Endothelial cell of umbilical vein (primary cell): ENCODE measurements around the gene PRRC2A. TPM values are rescaled to one million over a fixed set of nuclear protein-coding genes. Genes with fewer than 3 reads are reported as not detected.
"Not testable (repeated sequence)": the region's sequence is repeated elsewhere in the genome, so short reads cannot be mapped to it uniquely, and the experiment has no call there.

Experiments
- BruUV-seq: library from RNA; stranded (reverse); fragments of 400-500 nt; replicated peaks from 2 replicates; lab custom pipeline; 2021; lab: Mats Ljungman, UMichigan
- CTCF ChIA-PET: fragments of 300-600, 350-600 bp; sonication (Branson Sonifier 250); formaldehyde crosslinking; loops from one replicate; lab custom pipeline; 2021; ENCODE audit warnings: antibody characterized with exemption, inconsistent platforms; lab: Charles Lee
- POLR2A ChIA-PET: fragments of 300-600, 350-600 bp; sonication (Branson Sonifier 250); formaldehyde crosslinking; loops from one replicate; lab custom pipeline; 2021; ENCODE audit warnings: antibody characterized with exemption, inconsistent platforms; lab: Charles Lee
- DNase-seq: peaks from one replicate; pipeline ENCODE4 v3.0.0-alpha.2; 2011; ENCODE audit warnings: low read depth, low spot score
- FAIRE-seq: peaks from 2 replicates; lab custom pipeline; 2011; peaks lifted over from hg19 to GRCh38; lab: Jason Lieb, UNC
- H2AFZ ChIP-seq: 2 replicates; pipeline ENCODE4 v1.6.0; 2012; ENCODE audit warnings: low read depth, low read length, control low read depth, inconsistent platforms
- H3K27ac ChIP-seq: 2 replicates; pipeline ENCODE4 v1.5.1; 2011; ENCODE audit warnings: low read depth, mild to moderate bottlenecking, control low read depth, low read length, moderate library complexity; ENCODE audit not compliant: insufficient read depth
- H3K27me3 ChIP-seq, 2 experiments: 2 replicates each; pipeline versions ENCODE4 v1.6.0 to v1.6.1; 2011; ENCODE audit warnings: low read length in 2 of 2, mixed read lengths in 1 of 2; ENCODE audit not compliant: control insufficient read depth in 2 of 2, insufficient read depth in 2 of 2
- H3K36me3 ChIP-seq, 2 experiments: 2 replicates in 1 of 2; 3 replicates in 1 of 2; pipeline ENCODE4 v1.5.1; 2011; ENCODE audit warnings: low read length in 2 of 2, mild to moderate bottlenecking in 1 of 2, moderate library complexity in 1 of 2; ENCODE audit not compliant: control insufficient read depth in 2 of 2, insufficient read depth in 2 of 2; ENCODE audit errors: extremely low read depth in 1 of 2
- H3K4me1 ChIP-seq: 3 replicates; pipeline ENCODE4 v1.5.1; 2011; ENCODE audit warnings: mild to moderate bottlenecking, low read length; ENCODE audit not compliant: control insufficient read depth, insufficient read depth; ENCODE audit errors: extremely low read depth
- H3K4me2 ChIP-seq: 2 replicates; pipeline ENCODE4 v1.6.1; 2011; ENCODE audit warnings: low read length, control low read depth, mixed read lengths; ENCODE audit not compliant: insufficient read depth
- H3K4me3 ChIP-seq, 3 experiments: fragments of 200-600 bp in 1 of 3; sonication (generic), shearing (Covaris generic) in 1 of 3; replicated peaks in 1 of 3; 2 replicates each; pipeline ENCODE4 v1.5.1; 2011 to 2016; ENCODE audit warnings: control low read depth in 3 of 3, low read length in 3 of 3, mild to moderate bottlenecking in 2 of 3, inconsistent platforms in 1 of 3, low read depth in 1 of 3, moderate library complexity in 1 of 3; ENCODE audit not compliant: insufficient read depth in 1 of 3
- H3K79me2 ChIP-seq: 2 replicates; pipeline ENCODE4 v1.6.0; 2012; ENCODE audit warnings: low read length, inconsistent platforms; ENCODE audit not compliant: control insufficient read depth, insufficient read depth
- H3K9ac ChIP-seq: replicated peaks from 2 replicates; pipeline ENCODE3; 2011; ENCODE audit warnings: low read length, control low read depth; ENCODE audit not compliant: insufficient read depth; ENCODE audit errors: extremely low read depth
- H3K9me1 ChIP-seq: replicated peaks from 3 replicates; pipeline ENCODE4 v1.6.0; 2011; ENCODE audit warnings: mild to moderate bottlenecking, low read length; ENCODE audit not compliant: control insufficient read depth, insufficient read depth; ENCODE audit errors: extremely low read depth
- H3K9me3 ChIP-seq: replicated peaks from 2 replicates; pipeline ENCODE4 v1.5.1; 2012; ENCODE audit warnings: low read length, inconsistent platforms; ENCODE audit not compliant: control insufficient read depth, insufficient read depth
- H4K20me1 ChIP-seq: replicated peaks from 2 replicates; pipeline ENCODE3; 2011; ENCODE audit warnings: mild to moderate bottlenecking, low read length; ENCODE audit not compliant: control insufficient read depth, insufficient read depth; ENCODE audit errors: extremely low read depth
- EZH2 ChIP-seq: IDR thresholded peaks from 2 replicates; pipeline ENCODE4 v1.6.1; 2012; ENCODE audit warnings: borderline replicate concordance, low read depth, mild to moderate bottlenecking, moderate library complexity, low read length, inconsistent platforms; ENCODE audit not compliant: severe bottlenecking
- FOS ChIP-seq: IDR thresholded peaks from 2 replicates; pipeline ENCODE4 v1.6.1; 2011; ENCODE audit warnings: mild to moderate bottlenecking, low read length, moderate library complexity, borderline replicate concordance; ENCODE audit not compliant: insufficient read depth
- GATA2 ChIP-seq: IDR thresholded peaks from 2 replicates; pipeline ENCODE4 v1.7.0; 2011; ENCODE audit warnings: low read depth, mild to moderate bottlenecking, moderate library complexity, mixed read lengths, low read length; ENCODE audit not compliant: insufficient read length, insufficient read depth
- JUN ChIP-seq: IDR thresholded peaks from 2 replicates; pipeline ENCODE4 v1.6.1; 2011; ENCODE audit warnings: borderline replicate concordance, low read depth; ENCODE audit not compliant: insufficient read length, insufficient read depth
- MYC ChIP-seq: IDR thresholded peaks from one replicate; pipeline ENCODE4 v1.6.1; 2011; ENCODE audit warnings: mild to moderate bottlenecking, low read depth, low read length
- POLR2A ChIP-seq: IDR thresholded peaks from 2 replicates; pipeline ENCODE4 v1.6.1; 2012; ENCODE audit warnings: low read depth, mild to moderate bottlenecking, control low read depth, low read length
- POLR2AphosphoS5 ChIP-seq: IDR thresholded peaks from 2 replicates; pipeline ENCODE4 v1.6.1; 2012; ENCODE audit warnings: low read depth, mild to moderate bottlenecking, control low read depth, low read length, moderate library complexity; ENCODE audit not compliant: insufficient read depth
- dilution Hi-C: fragments of 300-500 bp; cut with MboI; formaldehyde crosslinking; loops from one replicate; pipeline ENCODE4 v1.15.0; 2019; ENCODE audit warnings: low sequenced_read_pairs; ENCODE audit not compliant: extremely low pct_ligation_motif_present
- intact Hi-C: fragments of 100-400 bp; cut with micrococcal nuclease; formaldehyde crosslinking; loops from one replicate; pipeline ENCODE4 v1.10.0; 2022
- polyA plus RNA-seq, 4 experiments: library from polyadenylated mRNA; depleted of rRNA in 3 of 4; stranded (reverse) in 3 of 4; unstranded in 1 of 4; fragments of >200 nt; gene quantifications; 2 replicates each; pipeline versions ENCODE4 v1.2.1 to v1.2.3, GENCODE V29; 2011 to 2012; ENCODE audit warnings: missing spikeins in 1 of 4
- total RNA-seq: library from RNA; stranded (reverse); gene quantifications from 2 replicates; pipeline ENCODE4 v1.2.3, GENCODE V29; 2021
- TF ChIP-seq, protein P1 (sequence below): IDR thresholded peaks from 2 replicates; pipeline ENCODE4 v1.6.1; 2011; ENCODE audit not compliant: insufficient read depth, insufficient read length
- TF ChIP-seq, protein P2 (sequence below), 2 donors: IDR thresholded peaks; 1 replicate in 1 of 2; 2 replicates in 1 of 2; pipeline ENCODE4 v1.5.1; 2011; ENCODE audit warnings: low read length in 2 of 2, mild to moderate bottlenecking in 2 of 2, moderate library complexity in 2 of 2, control low read depth in 1 of 2, inconsistent platforms in 1 of 2, low read depth in 1 of 2; ENCODE audit not compliant: insufficient read depth in 1 of 2; ENCODE audit errors: extremely low read depth in 1 of 2

PRRC2A gene
- total and polyA plus RNA-seq, 2 donors (not counting 3 experiments of a cell fraction or from before 2014, with no cell fraction given) = 88.4 to 229 TPM

DNA sequence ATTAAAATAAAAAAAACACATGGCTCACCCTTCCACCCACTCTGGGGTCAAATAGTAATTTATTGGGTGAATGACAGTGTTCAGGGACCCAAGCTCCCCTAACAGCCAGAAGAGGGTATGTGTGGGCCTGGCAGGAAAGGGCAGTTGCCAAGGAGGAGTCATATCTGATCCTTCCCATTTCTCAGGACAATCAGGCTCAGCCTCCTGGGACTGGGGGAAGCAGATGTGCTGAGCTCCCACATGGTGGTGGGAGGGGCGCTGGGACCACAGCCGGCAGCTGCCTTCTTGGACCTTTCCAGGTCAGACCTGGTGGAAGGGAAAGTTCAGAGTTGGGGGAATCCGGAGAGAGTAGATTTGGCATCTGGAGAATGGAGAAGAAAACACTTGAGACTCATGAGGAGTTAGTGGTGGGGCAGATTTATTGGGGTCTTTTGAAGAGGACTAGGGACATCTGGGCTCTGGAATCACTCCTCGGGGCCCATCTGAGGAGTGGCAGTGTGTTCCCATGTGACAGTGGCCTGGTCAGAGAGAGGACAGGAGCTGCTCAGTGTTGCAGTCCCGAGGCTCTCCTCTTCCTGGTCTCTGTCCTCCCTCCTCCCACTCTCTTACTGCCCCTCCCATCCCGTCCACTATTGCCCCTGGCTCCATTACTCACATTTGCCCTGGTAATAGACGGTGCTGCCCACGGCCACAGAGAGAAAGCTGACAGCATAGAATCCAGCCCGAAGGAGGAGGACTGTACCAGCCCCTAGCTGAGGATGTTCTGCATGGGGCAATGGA, 31.5 kb upstream of the PRRC2A start:
- CTCF ChIA-PET = interaction anchor here (2.3 to 32.6 kb wide), 3 partner anchors 7 to 33 kb away, joined by 12 to 1517 read pairs (median 286); partner anchors contain the start of genes ATP6V1G2, DDX39B, NCR3 and NFKBIL1

DNA sequence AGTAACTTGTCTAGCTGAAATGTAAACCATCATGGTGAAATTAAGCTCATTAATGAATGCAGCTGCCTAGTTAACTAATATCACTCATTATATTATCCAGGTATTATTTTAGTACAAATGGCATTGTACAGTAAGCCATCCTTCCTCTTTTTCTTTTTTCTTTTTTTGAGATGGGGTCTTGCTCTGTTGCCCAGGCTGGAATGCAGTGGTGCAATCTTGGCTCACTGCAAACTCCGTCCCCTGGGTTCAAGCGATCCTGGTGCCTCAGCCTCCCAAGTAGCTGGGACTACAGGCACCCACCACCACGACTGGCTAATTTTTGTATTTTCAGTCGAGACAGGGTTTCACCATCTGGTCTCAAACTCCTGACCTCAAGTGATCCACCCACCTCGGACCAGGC, 29.8 kb upstream of the PRRC2A start:
- H3K79me2 ChIP-seq, FAIRE-seq, H3K27ac ChIP-seq, BruUV-seq, H3K9me3 ChIP-seq, H3K9me1 ChIP-seq, H3K4me2 ChIP-seq, H4K20me1 ChIP-seq, dilution Hi-C loops, H3K36me3 ChIP-seq, DNase-seq, intact Hi-C loops, POLR2A ChIA-PET, H3K4me1 ChIP-seq, H3K4me3 ChIP-seq, H3K9ac ChIP-seq, H2AFZ ChIP-seq, H3K27me3 ChIP-seq: not testable (repeated sequence)
- CTCF ChIA-PET = interaction anchor here (2.3 to 32.6 kb wide), 2 partner anchors 10 to 34 kb away, joined by 12 to 1517 read pairs; partner anchors contain the start of genes ATP6V1G2, DDX39B and NFKBIL1

More for the DNA sequence above, 31.5 kb upstream of the PRRC2A start:
- H3K9me1 ChIP-seq = no peaks in the 10 kb centered on the region
- no peak for TF ChIP-seq POLR2A
- no peak for TF ChIP-seq POLR2AphosphoS5
- TF ChIP-seq JUN = no peak
- TF ChIP-seq GATA2 = no peak
- no peak for TF ChIP-seq FOS
- TF ChIP-seq, protein P1, sequence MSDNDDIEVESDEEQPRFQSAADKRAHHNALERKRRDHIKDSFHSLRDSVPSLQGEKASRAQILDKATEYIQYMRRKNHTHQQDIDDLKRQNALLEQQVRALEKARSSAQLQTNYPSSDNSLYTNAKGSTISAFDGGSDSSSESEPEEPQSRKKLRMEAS = no peak
- no peak for TF ChIP-seq MYC
- TF ChIP-seq, protein P2, sequence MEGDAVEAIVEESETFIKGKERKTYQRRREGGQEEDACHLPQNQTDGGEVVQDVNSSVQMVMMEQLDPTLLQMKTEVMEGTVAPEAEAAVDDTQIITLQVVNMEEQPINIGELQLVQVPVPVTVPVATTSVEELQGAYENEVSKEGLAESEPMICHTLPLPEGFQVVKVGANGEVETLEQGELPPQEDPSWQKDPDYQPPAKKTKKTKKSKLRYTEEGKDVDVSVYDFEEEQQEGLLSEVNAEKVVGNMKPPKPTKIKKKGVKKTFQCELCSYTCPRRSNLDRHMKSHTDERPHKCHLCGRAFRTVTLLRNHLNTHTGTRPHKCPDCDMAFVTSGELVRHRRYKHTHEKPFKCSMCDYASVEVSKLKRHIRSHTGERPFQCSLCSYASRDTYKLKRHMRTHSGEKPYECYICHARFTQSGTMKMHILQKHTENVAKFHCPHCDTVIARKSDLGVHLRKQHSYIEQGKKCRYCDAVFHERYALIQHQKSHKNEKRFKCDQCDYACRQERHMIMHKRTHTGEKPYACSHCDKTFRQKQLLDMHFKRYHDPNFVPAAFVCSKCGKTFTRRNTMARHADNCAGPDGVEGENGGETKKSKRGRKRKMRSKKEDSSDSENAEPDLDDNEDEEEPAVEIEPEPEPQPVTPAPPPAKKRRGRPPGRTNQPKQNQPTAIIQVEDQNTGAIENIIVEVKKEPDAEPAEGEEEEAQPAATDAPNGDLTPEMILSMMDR (IDR thresholded peaks at IDR 0.05; ENCODE audit: extremely low read depth in 1 of 2, insufficient read depth in 1 of 2, low read depth in 1 of 2, low read length in 2 of 2) = no peak
- no peak for TF ChIP-seq EZH2
- POLR2A ChIA-PET = interaction anchor here (1.6 kb wide), 1 partner anchor 8 kb away, joined by 5 read pairs; no protein-coding TSS in a partner anchor
- intact Hi-C loops (no loop called here), dilution Hi-C loops (no loop called here)
- no peaks in the 10 kb centered on the region for H3K79me2 ChIP-seq
- no peak overlapping the region for H3K4me3 ChIP-seq
- H3K4me2 ChIP-seq = no peak overlapping the region
- H3K4me1 ChIP-seq = no peaks in the 10 kb centered on the region
- no peak overlapping the region for H2AFZ ChIP-seq
- BruUV-seq = no TSS peak
- DNase-seq = no peak
- H4K20me1 ChIP-seq = no peaks in the 10 kb centered on the region
- no peak overlapping the region for H3K9ac ChIP-seq
- H3K9me3 ChIP-seq = no peaks in the 10 kb centered on the region
- no peaks in the 10 kb centered on the region for H3K36me3 ChIP-seq
- no peak overlapping the region for H3K27ac ChIP-seq
- H3K27me3 ChIP-seq = no peaks in the 10 kb centered on the region
- FAIRE-seq = no peak
